H9 (cell line): ENCODE results near the gene ANKDD1B. TPM values are rescaled to one million over a fixed set of nuclear protein-coding genes. Genes with fewer than 3 reads are reported as not detected.

ENCODE experiments used
- DNase-seq: peaks from one replicate; pipeline ENCODE4 v3.0.0-alpha.2; 2017
- H2AFZ ChIP-seq: one replicate; pipeline ENCODE4 v1.6.1; 2013; ENCODE audit warnings: mild to moderate bottlenecking, low read length, control low read depth, moderate library complexity
- H2AK5ac ChIP-seq: 2 replicates; pipeline ENCODE4 v1.6.1; 2013; ENCODE audit warnings: low read length, control low read depth, mixed read lengths; ENCODE audit not compliant: insufficient read length
- H2BK120ac ChIP-seq: one replicate; pipeline ENCODE4 v1.6.1; 2013; ENCODE audit warnings: low read depth, mild to moderate bottlenecking, low read length, control low read depth, inconsistent platforms; ENCODE audit not compliant: poor library complexity, severe bottlenecking
- H2BK12ac ChIP-seq: 2 replicates; pipeline ENCODE4 v1.6.1; 2013; ENCODE audit warnings: low read length, control low read depth, mixed read lengths, low read depth; ENCODE audit not compliant: insufficient read length
- H2BK15ac ChIP-seq: 2 replicates; pipeline ENCODE4 v1.6.1; 2013; ENCODE audit warnings: low read depth, low read length, control low read depth
- H2BK20ac ChIP-seq: one replicate; pipeline ENCODE4 v1.6.1; 2013; ENCODE audit warnings: low read depth, mild to moderate bottlenecking, low read length, control low read depth, inconsistent platforms; ENCODE audit not compliant: poor library complexity, severe bottlenecking
- H2BK5ac ChIP-seq: 2 replicates; pipeline ENCODE4 v1.6.1; 2013; ENCODE audit warnings: low read length, control low read depth, mixed read lengths; ENCODE audit not compliant: insufficient read length
- H3K14ac ChIP-seq: 2 replicates; pipeline ENCODE4 v1.6.1; 2013; ENCODE audit warnings: low read length, control low read depth; ENCODE audit not compliant: insufficient read depth
- H3K18ac ChIP-seq: 2 replicates; pipeline ENCODE4 v1.6.1; 2013; ENCODE audit warnings: low read depth, mild to moderate bottlenecking, mixed read lengths, low read length, control low read depth; ENCODE audit not compliant: insufficient read length
- H3K23ac ChIP-seq: 2 replicates; pipeline ENCODE4 v1.6.1; 2013; ENCODE audit warnings: low read length, control low read depth, mixed read lengths, low read depth; ENCODE audit not compliant: insufficient read length
- H3K23me2 ChIP-seq: 2 replicates; pipeline ENCODE4 v1.6.1; 2013; ENCODE audit warnings: low read depth, mild to moderate bottlenecking, mixed read lengths, low read length, control low read depth; ENCODE audit not compliant: insufficient read length, poor library complexity, severe bottlenecking
- H3K27ac ChIP-seq: 2 replicates; pipeline ENCODE4 v1.5.1; 2013; ENCODE audit warnings: low read length, control low read depth, mixed read lengths, low read depth; ENCODE audit not compliant: insufficient read length
- H3K27me3 ChIP-seq: 2 replicates; pipeline ENCODE4 v1.6.1; 2013; ENCODE audit warnings: low read length, control low read depth, inconsistent platforms; ENCODE audit not compliant: insufficient read depth
- H3K4ac ChIP-seq: 2 replicates; pipeline ENCODE4 v1.6.1; 2013; ENCODE audit warnings: low read depth, mild to moderate bottlenecking, control low read depth, inconsistent platforms, low read length, moderate library complexity
- H3K4me1 ChIP-seq: 2 replicates; pipeline ENCODE4 v1.6.1; 2013; ENCODE audit warnings: low read length, control low read depth, inconsistent platforms; ENCODE audit not compliant: insufficient read depth
- H3K4me2 ChIP-seq: 2 replicates; pipeline ENCODE4 v1.6.1; 2013; ENCODE audit warnings: low read length, control low read depth, mixed read lengths; ENCODE audit not compliant: insufficient read length, insufficient read depth
- H3K56ac ChIP-seq: 2 replicates; pipeline ENCODE4 v1.6.1; 2013; ENCODE audit warnings: low read depth, mild to moderate bottlenecking, mixed read lengths, low read length, control low read depth; ENCODE audit not compliant: insufficient read length
- H3K79me1 ChIP-seq: 2 replicates; pipeline ENCODE4 v1.6.1; 2013; ENCODE audit warnings: low read depth, mild to moderate bottlenecking, moderate library complexity, low read length, control low read depth, inconsistent platforms; ENCODE audit not compliant: insufficient read depth, poor library complexity, severe bottlenecking
- H3K79me2 ChIP-seq: 2 replicates; pipeline ENCODE4 v1.6.1; 2013; ENCODE audit warnings: low read length, control low read depth, inconsistent platforms; ENCODE audit not compliant: insufficient read depth
- H3K9ac ChIP-seq: 2 replicates; pipeline ENCODE4 v1.6.1; 2013; ENCODE audit warnings: low read length, control low read depth, mixed read lengths; ENCODE audit not compliant: insufficient read length; ENCODE audit errors: extremely low read depth
- H3K9me3 ChIP-seq: one replicate; pipeline ENCODE4 v1.6.1; 2013; ENCODE audit warnings: low read depth, low read length, inconsistent platforms; ENCODE audit not compliant: control insufficient read depth
- H3T11ph ChIP-seq: one replicate; pipeline ENCODE4 v1.6.1; 2013; ENCODE audit warnings: mild to moderate bottlenecking, low read length, control low read depth, inconsistent platforms
- H4K20me1 ChIP-seq: one replicate; pipeline ENCODE4 v1.6.1; 2013; ENCODE audit not compliant: control insufficient read depth, insufficient read length, insufficient read depth
- H4K5ac ChIP-seq: 2 replicates; pipeline ENCODE4 v1.6.1; 2013; ENCODE audit warnings: low read depth, mild to moderate bottlenecking, mixed read lengths, low read length, control low read depth; ENCODE audit not compliant: insufficient read length
- H4K8ac ChIP-seq: replicated peaks from 2 replicates; pipeline ENCODE4 v1.6.1; 2013; ENCODE audit warnings: low read length, control low read depth, mixed read lengths, low read depth; ENCODE audit not compliant: insufficient read length
- H4K91ac ChIP-seq: 2 replicates; pipeline ENCODE4 v1.6.1; 2013; ENCODE audit warnings: low read depth, mild to moderate bottlenecking, moderate library complexity, mixed read lengths, low read length, control low read depth; ENCODE audit not compliant: insufficient read length
- H3K27ac Mint-ChIP-seq, 3 experiments: 2 replicates in 2 of 3; 3 replicates in 1 of 3; pipeline ENCODE4 v1.8.0; 2020 to 2021; ENCODE audit warnings: mixed read lengths in 3 of 3, mild to moderate bottlenecking in 1 of 3, moderate library complexity in 1 of 3
- H3K27me3 Mint-ChIP-seq: 2 replicates; pipeline ENCODE4 v1.8.0; 2021; ENCODE audit warnings: low read depth, mild to moderate bottlenecking, moderate library complexity, mixed read lengths
- H3K36me3 Mint-ChIP-seq, 3 experiments: 2 replicates in 2 of 3; 3 replicates in 1 of 3; pipeline ENCODE4 v1.8.0; 2020 to 2021; ENCODE audit warnings: low read depth in 3 of 3, mixed read lengths in 3 of 3; ENCODE audit not compliant: insufficient read depth in 1 of 3
- H3K4me1 Mint-ChIP-seq, 2 experiments: 2 replicates each; pipeline ENCODE4 v1.8.0; 2020; ENCODE audit warnings: mixed read lengths in 2 of 2
- H3K4me3 Mint-ChIP-seq, 2 experiments: 2 replicates in 1 of 2; 3 replicates in 1 of 2; pipeline ENCODE4 v1.8.0; 2020 to 2021; ENCODE audit warnings: mild to moderate bottlenecking in 2 of 2, mixed read lengths in 2 of 2, moderate library complexity in 1 of 2
- H3K9me3 Mint-ChIP-seq, 2 experiments: 2 replicates in 1 of 2; 3 replicates in 1 of 2; pipeline ENCODE4 v1.8.0; 2020; ENCODE audit warnings: mild to moderate bottlenecking in 2 of 2, mixed read lengths in 2 of 2, moderate library complexity in 1 of 2
- CTCF ChIP-seq: fragments of 200-600 bp; sonication (generic); conservative IDR thresholded peaks from 3 replicates; pipeline ENCODE4 v1.8.0; 2021; ENCODE audit warnings: antibody characterized with exemption, mild to moderate bottlenecking
- WGBS: extraction: QIAGEN DNeasy Blood & Tissue Kit; methylation state at CpG from one replicate; pipeline ENCODE4 v1.1.7; 2013; ENCODE audit warnings: missing lambda C conversion rate, low lambda C conversion rate, mixed read lengths; ENCODE audit not compliant: insufficient read length; ENCODE audit errors: extremely low coverage; 5-methylcytosine and 5-hydroxymethylcytosine counted together
- total RNA-seq: library from RNA; stranded (reverse); gene quantifications from 2 replicates; pipeline ENCODE4 v1.2.1, GENCODE V29; 2021

ANKDD1B gene
- total RNA-seq, 1 experiment from 2014 or later = 0.33 TPM

GRCh38 chr5:75663579-75664284 is 52.5 kb downstream of the ANKDD1B start:
- Histone ChIP-seq H2AK5ac (no peak overlapping the region), H2BK5ac (no peak overlapping the region), H3K23ac (no peak overlapping the region), H3K4me2 (no peak overlapping the region), H3K56ac (no peak overlapping the region), H2AFZ (no peak overlapping the region), H2BK20ac (no peak overlapping the region), H3K27me3 (no peaks in the 10 kb centered on the region), H3K9ac (no peak overlapping the region), H4K5ac (no peak overlapping the region), H3K4ac (no peak overlapping the region), H3K9me3 (no peaks in the 10 kb centered on the region), H2BK12ac (no peak overlapping the region), H3K79me1 (no peaks in the 10 kb centered on the region), H2BK120ac (no peak overlapping the region), H4K8ac (no peak overlapping the region), H3K79me2 (no peaks in the 10 kb centered on the region), H3K23me2 (no peaks in the 10 kb centered on the region), H3T11ph (no peak overlapping the region), H2BK15ac (no peak overlapping the region), H3K18ac (no peak overlapping the region), H3K4me1 (no peaks in the 10 kb centered on the region), H4K20me1 (no peaks in the 10 kb centered on the region), H3K27ac (no peak overlapping the region), H4K91ac (no peak overlapping the region), H3K14ac (no peak overlapping the region)
- Mint-ChIP-seq H3K4me1 (peaks cover 13 to 15% of the 10 kb centered on the region in 2 experiments), H3K27me3 (no peaks in the 10 kb centered on the region), H3K36me3 (no peaks in the 10 kb centered on the region), H3K27ac (no peak overlapping the region), H3K9me3 (no peaks in the 10 kb centered on the region), H3K4me3 (no peak overlapping the region)
- no peak for DNase-seq
- no CpG with 5 or more reads among the region's 12 CpGs for WGBS
- TF ChIP-seq CTCF = no peak
